H1 (cell line): ENCODE results near the gene HSPB1. TPM values are rescaled to one million over a fixed set of nuclear protein-coding genes. Genes with fewer than 3 reads are reported as not detected.
"Not testable (repeated sequence)": the region's sequence is repeated elsewhere in the genome, so short reads cannot be mapped to it uniquely, and the experiment has no call there.

ENCODE experiments used
- CTCF ChIA-PET: fragments of 300-600 bp; sonication (Branson Sonifier 250); formaldehyde crosslinking; loops from one replicate; lab custom pipeline; 2021; ENCODE audit not compliant: partially characterized antibody; lab: Charles Lee
- POLR2A ChIA-PET: fragments of 300-600 bp; sonication (Branson Sonifier 250); formaldehyde crosslinking; loops from one replicate; lab custom pipeline; 2021; ENCODE audit warnings: inconsistent platforms; ENCODE audit not compliant: partially characterized antibody; lab: Charles Lee
- DNase-seq, 2 experiments: peaks; one replicate each; pipeline versions ENCODE4 v3.0.0 to v3.0.0-alpha.2; 2010 to 2022; ENCODE audit warnings: low spot score in 2 of 2, low read depth in 1 of 2, mixed read lengths in 1 of 2
- FAIRE-seq: peaks from 2 replicates; lab custom pipeline; 2011; peaks lifted over from hg19 to GRCh38; lab: Jason Lieb, UNC
- H2AFZ ChIP-seq: 2 replicates; pipeline ENCODE4 v1.8.1; 2012; ENCODE audit warnings: low read length, inconsistent platforms
- H2AK5ac ChIP-seq: 2 replicates; pipeline ENCODE4 v1.6.1; 2013; ENCODE audit warnings: low read depth, low read length
- H2BK120ac ChIP-seq: replicated peaks from 2 replicates; pipeline ENCODE3; 2013; ENCODE audit warnings: low read depth, low read length, inconsistent platforms
- H2BK12ac ChIP-seq: 2 replicates; pipeline ENCODE4 v1.6.1; 2013; ENCODE audit warnings: low read depth, low read length
- H2BK15ac ChIP-seq: 2 replicates; pipeline ENCODE4 v1.6.1; 2013; ENCODE audit warnings: low read length
- H2BK20ac ChIP-seq: 2 replicates; pipeline ENCODE4 v1.6.1; 2013; ENCODE audit warnings: low read length
- H2BK5ac ChIP-seq: 2 replicates; pipeline ENCODE4 v1.6.1; 2013; ENCODE audit warnings: low read depth, low read length
- H3K14ac ChIP-seq: 2 replicates; pipeline ENCODE4 v1.6.1; 2013; ENCODE audit warnings: inconsistent platforms; ENCODE audit not compliant: insufficient read length
- H3K18ac ChIP-seq: 2 replicates; pipeline ENCODE4 v1.6.1; 2013; ENCODE audit warnings: low read length; ENCODE audit errors: extremely low read depth
- H3K23ac ChIP-seq: 2 replicates; pipeline ENCODE4 v1.6.1; 2013; ENCODE audit warnings: inconsistent platforms; ENCODE audit not compliant: insufficient read length
- H3K23me2 ChIP-seq: 2 replicates; pipeline ENCODE4 v1.6.1; 2013; ENCODE audit warnings: low read depth, low read length
- H3K27ac ChIP-seq: 2 replicates; pipeline ENCODE4 v1.6.1; 2011; ENCODE audit warnings: low read depth, low read length, inconsistent platforms
- H3K27me3 ChIP-seq, 4 experiments: replicated peaks in 1 of 4; 1 replicate in 1 of 4; 2 replicates in 3 of 4; pipeline versions ENCODE4 v1.6.1 to v1.8.1; 2011 to 2013; ENCODE audit warnings: low read length in 3 of 4, mild to moderate bottlenecking in 3 of 4, inconsistent platforms in 2 of 4, mixed read lengths in 2 of 4, moderate library complexity in 1 of 4; ENCODE audit not compliant: control insufficient read depth in 3 of 4, insufficient read depth in 3 of 4; ENCODE audit errors: extremely low read depth in 1 of 4
- H3K36me3 ChIP-seq, 4 experiments: 2 replicates each; pipeline versions ENCODE4 v1.6.1 to v1.8.1; 2011 to 2013; ENCODE audit warnings: mild to moderate bottlenecking in 4 of 4, low read length in 3 of 4, moderate library complexity in 2 of 4, control low read depth in 1 of 4, inconsistent platforms in 1 of 4; ENCODE audit not compliant: insufficient read depth in 4 of 4, control insufficient read depth in 2 of 4
- H3K4ac ChIP-seq: replicated peaks from 2 replicates; pipeline ENCODE3; 2013; ENCODE audit warnings: low read length, low read depth, mixed read lengths, inconsistent platforms; ENCODE audit not compliant: insufficient read length
- H3K4me1 ChIP-seq, 4 experiments: replicated peaks in 1 of 4; 1 replicate in 1 of 4; 2 replicates in 3 of 4; pipeline versions ENCODE4 v1.6.1 to v1.8.1; 2011 to 2013; ENCODE audit warnings: low read length in 3 of 4, inconsistent platforms in 2 of 4, mixed read lengths in 1 of 4; ENCODE audit not compliant: insufficient read depth in 4 of 4, control insufficient read depth in 3 of 4
- H3K4me2 ChIP-seq, 2 experiments: 2 replicates each; pipeline versions ENCODE4 v1.6.1 to v1.8.1; 2011 to 2013; ENCODE audit warnings: low read depth in 2 of 2, low read length in 2 of 2, control low read depth in 1 of 2, inconsistent platforms in 1 of 2, mild to moderate bottlenecking in 1 of 2; ENCODE audit not compliant: insufficient read depth in 1 of 2
- H3K4me3 ChIP-seq, 4 experiments: fragments of 200-600, 300-600 bp in 1 of 4; sonication (generic), shearing (Covaris generic), sonication (Bioruptor Twin) in 1 of 4; 2 replicates each; pipeline versions ENCODE4 v1.5.1 to v1.8.1; 2011 to 2016; ENCODE audit warnings: low read length in 4 of 4, low read depth in 3 of 4, control low read depth in 2 of 4, inconsistent platforms in 2 of 4, mild to moderate bottlenecking in 2 of 4, mixed read lengths in 1 of 4, moderate library complexity in 1 of 4; ENCODE audit not compliant: insufficient read depth in 2 of 4; ENCODE audit errors: extremely low read depth in 1 of 4
- H3K56ac ChIP-seq: replicated peaks from 2 replicates; pipeline ENCODE3; 2013; ENCODE audit warnings: low read depth, mild to moderate bottlenecking, mixed read lengths, low read length, inconsistent platforms; ENCODE audit not compliant: insufficient read length
- H3K79me1 ChIP-seq: 2 replicates; pipeline ENCODE4 v1.6.1; 2013; ENCODE audit warnings: low read depth, low read length, control low read depth
- H3K79me2 ChIP-seq, 2 experiments: 2 replicates each; pipeline versions ENCODE4 v1.6.1 to v1.8.1; 2012 to 2013; ENCODE audit warnings: low read length in 2 of 2, mild to moderate bottlenecking in 2 of 2, inconsistent platforms in 1 of 2; ENCODE audit not compliant: insufficient read depth in 2 of 2, control insufficient read depth in 1 of 2
- H3K9ac ChIP-seq, 4 experiments: replicated peaks in 1 of 4; 1 replicate in 1 of 4; 2 replicates in 3 of 4; pipeline versions ENCODE4 v1.6.1 to v1.8.1; 2011 to 2013; ENCODE audit warnings: low read depth in 3 of 4, low read length in 3 of 4, control low read depth in 2 of 4, mild to moderate bottlenecking in 2 of 4, moderate library complexity in 2 of 4, inconsistent platforms in 1 of 4; ENCODE audit errors: extremely low read depth in 1 of 4
- H3K9me3 ChIP-seq, 2 experiments: 2 replicates each; pipeline versions ENCODE4 v1.6.1 to v1.8.1; 2012 to 2013; ENCODE audit warnings: mild to moderate bottlenecking in 2 of 2, moderate library complexity in 2 of 2, control low read depth in 1 of 2, inconsistent platforms in 1 of 2, low read depth in 1 of 2, low read length in 1 of 2, mixed read lengths in 1 of 2; ENCODE audit not compliant: insufficient read depth in 2 of 2
- H4K20me1 ChIP-seq, 2 experiments: replicated peaks in 1 of 2; 2 replicates each; pipeline versions ENCODE3 to v1.8.1; 2011 to 2013; ENCODE audit warnings: inconsistent platforms in 2 of 2, low read length in 2 of 2, mild to moderate bottlenecking in 1 of 2; ENCODE audit not compliant: insufficient read depth in 2 of 2, control insufficient read depth in 1 of 2
- H4K5ac ChIP-seq: 2 replicates; pipeline ENCODE4 v1.6.1; 2013; ENCODE audit warnings: low read length, low read depth, mixed read lengths, inconsistent platforms; ENCODE audit not compliant: insufficient read length
- H4K8ac ChIP-seq: 2 replicates; pipeline ENCODE4 v1.8.0; 2013; ENCODE audit warnings: mild to moderate bottlenecking, moderate library complexity, low read length, inconsistent platforms; ENCODE audit not compliant: insufficient read depth; ENCODE audit errors: extremely low read depth
- H4K91ac ChIP-seq: replicated peaks from 2 replicates; pipeline ENCODE3; 2013; ENCODE audit warnings: low read length, mixed read lengths, inconsistent platforms; ENCODE audit not compliant: insufficient read length
- WGBS, 2 experiments: shearing (Covaris generic) in 1 of 2; methylation state at CpG; one replicate each; pipeline versions ENCODE4 v1.1.6 to v1.1.7; 2013 to 2015; ENCODE audit warnings: low lambda C conversion rate in 2 of 2, mixed read lengths in 2 of 2, inconsistent platforms in 1 of 2, low coverage in 1 of 2, missing lambda C conversion rate in 1 of 2; ENCODE audit not compliant: insufficient replicate concordance in 2 of 2, insufficient coverage in 1 of 2, insufficient read length in 1 of 2; ENCODE audit errors: extremely low coverage in 1 of 2, missing lambda C conversion rate in 1 of 2; 5-methylcytosine and 5-hydroxymethylcytosine counted together
- polyA plus RNA-seq, 7 experiments: library from polyadenylated mRNA; depleted of rRNA in 3 of 7; stranded (reverse) in 5 of 7; unstranded in 2 of 7; fragments of >200 nt in 5 of 7; fragments of 200-250 nt in 2 of 7; gene quantifications; 1 replicate in 5 of 7; 2 replicates in 1 of 7; 4 replicates in 1 of 7; pipeline versions ENCODE4 v1.2.1 to v1.2.3, GENCODE V29; 2011 to 2013; ENCODE audit warnings: missing spikeins in 2 of 7, mixed read lengths in 2 of 7
- total RNA-seq: library from RNA; stranded (reverse); fragmentation: NEBNext Ultra II Directional; extraction: Animal tissue kit (Norgen Biotek cat#: 25700); gene quantifications from 2 replicates; pipeline ENCODE4 v1.2.1, GENCODE V29; 2021

The HSPB1 gene
- total and polyA plus RNA-seq, 2 of the 8 experiments (the other 6 are each of a cell fraction or from before 2014, with no cell fraction given): 165 to 254 TPM

DNA sequence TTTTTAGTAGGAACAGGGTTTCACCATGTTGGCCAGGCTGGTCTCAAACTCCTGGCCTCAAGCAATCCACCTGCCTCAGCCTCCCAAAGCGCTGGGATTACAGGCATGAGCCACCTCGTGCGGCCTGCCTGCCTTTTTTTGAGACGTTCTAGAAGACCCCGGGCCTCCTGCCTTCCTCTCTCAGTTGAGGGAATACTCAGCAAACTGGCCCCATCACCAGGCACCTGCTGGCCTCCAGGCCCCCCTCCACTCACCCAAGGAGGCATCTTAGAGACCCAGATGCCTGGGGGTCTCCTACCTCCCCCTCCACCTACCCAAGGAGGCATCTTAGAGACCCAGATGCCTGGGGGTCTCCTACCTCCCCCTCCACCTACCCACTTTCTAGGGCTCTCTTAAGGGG, 9.6 kb upstream of the HSPB1 start:
- WGBS, 2 experiments: 93% methylated on average over 5 of the region's 5 CpGs; no CpG with 5 or more reads in 1 of the 2 experiments
- H4K91ac ChIP-seq, H3K23me2 ChIP-seq, H3K4me2 ChIP-seq, H3K27ac ChIP-seq, H2BK120ac ChIP-seq, DNase-seq, H3K23ac ChIP-seq, H3K18ac ChIP-seq, H4K8ac ChIP-seq, H2BK12ac ChIP-seq, H2BK20ac ChIP-seq, H4K5ac ChIP-seq, H3K27me3 ChIP-seq, H3K9ac ChIP-seq, H2AFZ ChIP-seq, H4K20me1 ChIP-seq, H3K9me3 ChIP-seq, H2BK15ac ChIP-seq, H2BK5ac ChIP-seq, H3K4ac ChIP-seq, H3K4me3 ChIP-seq, FAIRE-seq, H3K56ac ChIP-seq, H3K79me1 ChIP-seq, H3K36me3 ChIP-seq, H3K79me2 ChIP-seq, H3K14ac ChIP-seq, H2AK5ac ChIP-seq: not testable (repeated sequence)
- POLR2A ChIA-PET: interaction anchor here (0.9 to 2.7 kb wide), 7 partner anchors 9 to 219 kb away, joined by 3 to 22 read pairs (median 4); no protein-coding TSS in a partner anchor
- CTCF ChIA-PET: interaction anchor here (0.6 to 19.4 kb wide), 10 partner anchors 11 to 272 kb away, joined by 3 to 426 read pairs (median 4); partner anchors contain the start of gene HSPB1
- H3K4me1 ChIP-seq: peaks cover 0 to 18% (median 11%) of the 10 kb centered on the region in 4 experiments; a peak in 6 of 7 replicates
